H1 (cell line): ENCODE results near the gene MGAT2. TPM values are rescaled to one million over a fixed set of nuclear protein-coding genes. Genes with fewer than 3 reads are reported as not detected.

Source experiments
- ASH2L ChIP-seq: fragments of 200-600, 300-600 bp; sonication (generic); IDR thresholded peaks from one replicate; pipeline ENCODE4 v1.7.1; 2017; ENCODE audit warnings: low read length
- ATF2 ChIP-seq: IDR thresholded peaks from 2 replicates; pipeline ENCODE4 v1.6.1; 2012; ENCODE audit warnings: low read length, inconsistent platforms
- ATF3 ChIP-seq: IDR thresholded peaks from 2 replicates; pipeline ENCODE4 v1.6.1; 2011; ENCODE audit warnings: low read depth, mild to moderate bottlenecking, low read length; ENCODE audit not compliant: insufficient read depth
- BACH1 ChIP-seq: IDR thresholded peaks from 2 replicates; pipeline ENCODE4 v1.6.1; 2012; ENCODE audit warnings: low read length, improper control_type of control experiment
- BRCA1 ChIP-seq: IDR thresholded peaks from 2 replicates; pipeline ENCODE4 v1.6.1; 2012; ENCODE audit warnings: low read depth, low read length, improper control_type of control experiment
- CBX8 ChIP-seq: fragments of 300-800, 300-1000 bp; sonication (generic); IDR thresholded peaks from 2 replicates; pipeline ENCODE4 v1.7.1; 2016; ENCODE audit warnings: low read depth, low read length, borderline replicate concordance
- HDAC6 ChIP-seq: IDR thresholded peaks from one replicate; pipeline ENCODE4 v1.7.1; 2012; ENCODE audit warnings: low read depth, mild to moderate bottlenecking, inconsistent platforms, low read length, moderate library complexity
- JUN ChIP-seq: IDR thresholded peaks from 2 replicates; pipeline ENCODE4 v1.6.1; 2011; ENCODE audit warnings: low read depth, mild to moderate bottlenecking, improper control_type of control experiment, low read length
- MAFK ChIP-seq: IDR thresholded peaks from 2 replicates; pipeline ENCODE4 v1.6.1; 2012; ENCODE audit warnings: low read depth, mild to moderate bottlenecking, improper control_type of control experiment, low read length
- PHF8 ChIP-seq: fragments of 200-600 bp; sonication (generic); conservative IDR thresholded peaks from 2 replicates; pipeline ENCODE4 v1.7.1; 2012; ENCODE audit warnings: low read depth, mild to moderate bottlenecking, inconsistent platforms, low read length, moderate library complexity
- POLR2AphosphoS5 ChIP-seq: IDR thresholded peaks from 2 replicates; pipeline ENCODE4 v1.6.1; 2011; ENCODE audit warnings: low read depth, low read length
- RBBP5 ChIP-seq: IDR thresholded peaks from 2 replicates; pipeline ENCODE4 v1.7.1; 2012; ENCODE audit warnings: low read depth, mild to moderate bottlenecking, inconsistent platforms, low read length, moderate library complexity, borderline replicate concordance
- SIRT6 ChIP-seq: IDR thresholded peaks from one replicate; pipeline ENCODE4 v1.7.1; 2012; ENCODE audit warnings: low read length, inconsistent platforms
- SUZ12 ChIP-seq: fragments of 200-600 bp; sonication (generic); IDR thresholded peaks from 2 replicates; pipeline ENCODE4 v1.6.1; 2012; ENCODE audit warnings: mild to moderate bottlenecking, inconsistent platforms, low read length, moderate library complexity, mixed read lengths
- TBP ChIP-seq: IDR thresholded peaks from 2 replicates; pipeline ENCODE4 v1.6.1; 2011; ENCODE audit warnings: low read depth, low read length, improper control_type of control experiment
- USF2 ChIP-seq: IDR thresholded peaks from 2 replicates; pipeline ENCODE4 v1.6.1; 2011; ENCODE audit warnings: low read length, improper control_type of control experiment
- polyA plus RNA-seq, 7 experiments: library from polyadenylated mRNA; depleted of rRNA in 3 of 7; stranded (reverse) in 5 of 7; unstranded in 2 of 7; fragments of >200 nt in 5 of 7; fragments of 200-250 nt in 2 of 7; gene quantifications; 1 replicate in 5 of 7; 2 replicates in 1 of 7; 4 replicates in 1 of 7; pipeline versions ENCODE4 v1.2.1 to v1.2.3, GENCODE V29; 2011 to 2013; ENCODE audit warnings: missing spikeins in 2 of 7, mixed read lengths in 2 of 7
- total RNA-seq: library from RNA; stranded (reverse); fragmentation: NEBNext Ultra II Directional; extraction: Animal tissue kit (Norgen Biotek cat#: 25700); gene quantifications from 2 replicates; pipeline ENCODE4 v1.2.1, GENCODE V29; 2021
- TF ChIP-seq, protein P1 (sequence below): IDR thresholded peaks from 2 replicates; pipeline ENCODE4 v1.6.1; 2012; ENCODE audit warnings: inconsistent platforms

Gene MGAT2
- total and polyA plus RNA-seq, 2 of the 8 experiments (the other 6 are each of a cell fraction or from before 2014, with no cell fraction given) = 10.6 to 23.7 TPM

DNA sequence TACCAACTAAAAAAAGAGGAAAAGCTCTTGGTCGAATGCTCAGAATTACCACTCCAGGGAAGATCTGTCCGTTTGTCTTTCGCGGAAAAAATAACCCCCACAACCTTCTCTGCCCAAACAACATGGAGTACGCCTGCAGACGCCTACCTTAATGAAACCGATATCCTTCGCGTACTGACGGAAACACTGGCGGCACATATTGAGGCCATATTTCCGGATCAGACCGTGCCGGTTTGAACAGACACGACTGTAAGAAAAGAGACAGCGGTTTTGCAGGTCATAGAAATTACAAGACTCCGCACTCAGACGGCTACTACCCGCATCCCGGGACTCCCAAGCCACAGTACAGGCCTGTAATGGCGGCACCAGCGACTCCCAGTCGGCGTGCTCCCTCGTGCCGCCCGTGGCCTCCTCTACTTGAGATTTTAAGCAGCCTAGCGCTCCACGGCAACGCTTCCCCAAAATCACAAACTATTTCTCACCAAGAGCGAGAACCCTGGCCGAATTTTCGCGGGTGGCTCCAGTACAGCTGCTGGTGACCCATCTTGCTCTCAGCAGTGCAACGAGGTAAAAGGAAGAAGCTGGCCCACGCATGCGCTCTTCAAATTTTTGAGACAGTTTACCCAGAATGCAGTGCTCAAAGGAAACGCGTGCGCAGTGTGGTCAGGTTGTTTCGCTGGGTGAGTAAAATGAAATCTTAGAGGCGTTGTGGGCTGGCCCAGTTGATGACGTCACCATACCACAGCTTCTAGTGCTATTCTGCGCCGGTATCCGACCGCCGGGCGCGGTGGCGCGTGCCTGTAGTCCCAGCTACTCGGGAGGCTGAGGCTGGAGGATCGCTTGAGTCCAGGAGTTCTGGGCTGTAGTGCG, 34.6 kb upstream of the MGAT2 start, which contains the start of gene RPS29 (continued):
- TF ChIP-seq BRCA1 = no peak
- no peak for TF ChIP-seq USF2
- TF ChIP-seq SUZ12 = no peak
- TF ChIP-seq ATF2 = peak; percentile 98
- TF ChIP-seq, protein P1, sequence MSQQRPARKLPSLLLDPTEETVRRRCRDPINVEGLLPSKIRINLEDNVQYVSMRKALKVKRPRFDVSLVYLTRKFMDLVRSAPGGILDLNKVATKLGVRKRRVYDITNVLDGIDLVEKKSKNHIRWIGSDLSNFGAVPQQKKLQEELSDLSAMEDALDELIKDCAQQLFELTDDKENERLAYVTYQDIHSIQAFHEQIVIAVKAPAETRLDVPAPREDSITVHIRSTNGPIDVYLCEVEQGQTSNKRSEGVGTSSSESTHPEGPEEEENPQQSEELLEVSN = peak; percentile 9; the same call in 1 of the 2 replicates
- no peak for TF ChIP-seq HDAC6
- TF ChIP-seq JUN = peak; percentile 98
- TF ChIP-seq BACH1 = no peak
- TF ChIP-seq MAFK = no peak
- peak; percentile 77 for TF ChIP-seq ASH2L
- no peak for TF ChIP-seq CBX8
- TF ChIP-seq PHF8 = peak; percentile 92
- TF ChIP-seq RBBP5 = peak; percentile 19; the same call in 1 of the 2 replicates
- TF ChIP-seq ATF3 = peak; percentile 30; the same call in 1 of the 2 replicates
- TF ChIP-seq SIRT6 = no peak
- TF ChIP-seq TBP = peak; percentile 96
- TF ChIP-seq POLR2AphosphoS5 = peak; percentile 90
